NCI-H1694 (cell line): ENCODE measurements around the gene RRAGB.
"Not testable (repeated sequence)": the region's sequence is repeated elsewhere in the genome, so short reads cannot be mapped to it uniquely, and the experiment has no call there.

Experiments used
- DNase-seq: peaks from one replicate; lab custom pipeline; 2025; lab: John Stamatoyannopoulos, UW

RRAGB gene

DNA sequence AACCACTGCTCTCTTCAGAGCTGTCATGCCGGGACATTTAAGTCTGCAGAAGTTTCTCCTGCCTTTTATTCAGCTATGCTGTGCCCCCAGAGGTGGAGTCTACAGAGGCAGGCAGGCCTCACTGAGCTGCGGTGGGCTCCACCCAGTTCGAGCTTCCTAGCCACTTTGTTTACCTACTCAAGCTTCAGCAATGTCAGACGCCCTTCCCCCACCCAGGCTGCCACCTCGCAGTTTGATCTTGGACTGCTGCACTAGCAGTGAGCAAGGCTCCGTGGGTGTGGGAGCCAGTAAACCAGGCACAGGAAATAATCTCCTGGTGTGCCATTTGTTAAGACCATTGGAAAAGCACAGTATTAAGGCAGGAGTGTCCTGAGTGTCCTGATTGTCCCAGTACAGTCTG, 56.9 kb downstream of the RRAGB start:
- not testable (repeated sequence) for DNase-seq

DNA sequence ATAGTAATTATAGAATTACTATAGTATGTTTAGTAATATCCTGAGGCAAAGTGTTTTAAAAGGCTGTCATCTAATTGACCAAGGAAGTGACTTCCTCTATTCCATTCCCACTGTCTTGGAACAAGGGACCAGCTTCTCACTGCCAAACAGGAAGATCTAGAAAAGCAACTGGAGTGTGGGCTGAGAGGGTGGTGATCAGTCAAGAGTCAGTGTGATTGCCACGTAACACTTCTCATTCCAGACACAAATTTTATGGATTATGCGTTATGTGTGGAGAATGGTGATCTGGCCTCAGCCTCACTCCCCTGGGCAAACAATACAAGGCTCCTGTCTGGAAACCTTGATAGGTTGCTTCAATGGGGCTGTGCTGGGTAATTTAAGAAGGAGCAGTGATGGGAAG, 60.0 kb downstream of the RRAGB start:
- DNase-seq, result no peak

DNA sequence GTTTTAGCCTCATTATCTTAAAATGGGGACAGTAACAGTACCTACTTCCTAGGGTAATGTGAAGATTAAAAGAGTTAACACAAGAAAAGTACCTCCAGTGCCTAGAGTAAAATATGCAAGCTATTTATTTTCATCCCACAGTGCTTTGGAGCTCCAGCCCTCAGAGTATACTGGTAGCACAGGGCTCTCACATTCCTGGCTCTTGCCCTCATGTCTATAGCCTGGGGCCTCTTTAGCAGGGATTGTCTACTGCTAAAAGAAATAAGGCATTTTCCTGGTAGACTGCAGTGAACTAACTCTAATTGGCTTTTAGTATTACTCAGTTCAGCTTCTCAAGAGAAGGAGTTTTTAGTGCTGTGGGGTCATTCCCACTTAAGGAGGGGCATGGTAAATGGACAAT, 60.8 kb downstream of the RRAGB start:
- no peak for DNase-seq

DNA sequence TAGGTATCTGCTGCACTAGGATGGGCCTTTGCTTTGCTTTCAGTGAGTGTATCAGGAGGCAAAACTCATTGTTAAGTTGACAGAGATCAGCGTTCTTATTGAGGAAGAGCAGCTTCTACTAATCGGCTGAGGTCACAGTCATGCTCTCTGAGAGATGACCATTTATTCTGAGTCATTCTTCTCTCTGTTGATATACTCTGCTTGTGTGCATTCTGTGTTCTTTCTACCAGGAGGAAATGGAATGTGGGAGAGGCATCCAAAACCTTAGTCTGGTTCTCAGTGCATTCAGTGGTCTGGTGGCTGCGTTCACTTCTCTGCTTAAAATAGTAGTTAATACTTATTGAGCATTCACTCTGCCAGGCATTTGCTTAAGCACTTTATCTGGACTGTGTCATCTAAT, 66.2 kb downstream of the RRAGB start:
- DNase-seq, result no peak

DNA sequence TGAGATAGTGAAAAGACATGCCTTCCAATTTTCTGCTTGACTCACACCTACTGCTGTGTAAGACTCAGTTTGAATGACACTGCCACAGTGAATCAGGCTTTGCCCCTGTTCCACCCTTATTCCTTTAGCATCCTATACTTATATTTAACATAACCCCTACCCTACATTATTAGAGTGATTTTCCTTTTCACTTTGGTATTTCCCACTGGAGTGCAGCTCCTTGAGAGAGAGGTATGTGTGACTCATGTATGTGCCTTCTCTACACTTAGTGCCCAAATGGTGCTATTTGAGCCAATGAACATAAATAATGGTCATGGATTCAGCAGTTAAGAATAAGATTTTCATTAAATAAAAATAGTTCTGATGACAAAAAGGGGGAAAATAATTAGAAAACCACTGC, 69.5 kb downstream of the RRAGB start:
- DNase-seq, result no peak

DNA sequence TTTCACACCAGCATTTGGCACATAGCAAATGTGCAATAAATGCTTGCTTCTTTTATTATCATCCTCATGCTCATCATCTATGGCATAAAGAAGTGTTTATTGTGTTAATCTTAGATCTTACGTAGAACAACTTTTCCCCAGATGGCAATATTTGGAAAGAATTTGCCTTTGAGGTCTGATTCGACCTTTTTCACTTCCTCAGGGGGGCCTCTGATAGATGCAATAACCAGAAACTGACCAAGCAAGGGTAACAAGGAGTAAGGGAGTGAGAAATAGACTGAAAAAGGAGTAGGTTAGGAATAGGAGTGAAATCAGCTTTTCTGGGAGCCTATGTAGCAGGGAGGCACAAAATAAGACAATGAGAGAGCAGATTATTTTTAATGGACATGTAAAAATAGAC, 70.2 kb downstream of the RRAGB start:
- DNase-seq, result no peak

DNA sequence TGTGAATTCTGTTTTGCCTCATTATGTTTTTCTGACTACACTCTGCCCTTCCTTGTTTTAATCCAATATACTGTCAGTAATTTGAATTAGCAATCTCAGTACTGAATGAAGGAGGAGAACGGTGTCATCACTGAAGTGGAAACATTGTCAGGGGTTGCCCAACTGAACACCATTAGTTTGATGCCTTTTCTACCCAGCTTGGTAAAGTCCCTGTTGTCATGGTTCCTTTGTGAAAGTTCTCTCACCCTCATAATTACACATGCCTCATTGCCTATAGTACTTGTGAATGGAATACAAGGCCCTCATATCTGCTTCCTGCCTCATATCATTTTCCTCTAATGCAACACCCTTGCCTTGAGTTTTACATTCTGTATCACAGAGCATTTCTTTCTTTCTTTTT, 76.9 kb downstream of the RRAGB start:
- DNase-seq, result no peak

DNA sequence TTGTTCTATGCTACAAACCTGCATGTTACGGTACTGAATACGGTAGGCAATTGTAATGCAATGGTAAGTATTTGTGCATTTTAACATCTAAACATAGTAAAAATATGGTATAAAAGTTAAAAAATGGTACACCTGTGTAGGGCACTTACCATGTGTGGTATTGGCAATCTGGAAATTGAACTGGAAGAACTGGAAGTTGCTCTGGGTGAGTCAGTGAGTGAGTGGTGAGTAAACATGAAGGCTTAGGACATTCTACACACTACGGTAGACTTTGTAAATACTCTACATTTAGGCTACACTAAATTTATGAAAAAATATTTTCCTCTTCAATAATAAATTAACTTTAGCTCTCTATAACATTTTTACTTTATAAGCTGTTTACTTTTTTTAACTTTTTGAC, 78.9 kb downstream of the RRAGB start:
- DNase-seq, result no peak

DNA sequence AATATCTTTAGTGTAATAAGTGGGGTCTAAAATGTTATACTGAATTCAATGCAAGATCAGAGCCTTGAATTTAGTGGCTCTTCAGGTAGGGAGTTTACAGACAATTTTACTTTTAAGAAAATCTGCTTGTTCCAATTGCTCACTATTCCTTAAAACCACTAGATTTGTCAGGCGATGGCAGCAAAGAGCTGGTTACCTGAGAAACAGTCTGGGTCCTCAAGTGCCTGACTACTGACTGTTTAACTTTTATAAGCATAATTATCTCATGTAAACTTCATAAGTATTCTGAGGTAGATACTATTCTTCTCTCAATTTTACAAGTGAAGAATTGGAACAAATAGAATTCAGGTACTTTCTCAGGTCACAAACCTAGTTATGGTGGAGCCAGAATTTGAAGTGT, 84.3 kb downstream of the RRAGB start:
- no peak for DNase-seq
